H9 (cell line): ENCODE data around the gene THBS2. TPM values are rescaled to one million over a fixed set of nuclear protein-coding genes. Genes with fewer than 3 reads are reported as not detected.

Experiments used
- DNase-seq: peaks from one replicate; pipeline ENCODE4 v3.0.0-alpha.2; 2017
- H2AFZ ChIP-seq: one replicate; pipeline ENCODE4 v1.6.1; 2013; ENCODE audit warnings: mild to moderate bottlenecking, low read length, control low read depth, moderate library complexity
- H2AK5ac ChIP-seq: 2 replicates; pipeline ENCODE4 v1.6.1; 2013; ENCODE audit warnings: low read length, control low read depth, mixed read lengths; ENCODE audit not compliant: insufficient read length
- H2BK120ac ChIP-seq: one replicate; pipeline ENCODE4 v1.6.1; 2013; ENCODE audit warnings: low read depth, mild to moderate bottlenecking, low read length, control low read depth, inconsistent platforms; ENCODE audit not compliant: poor library complexity, severe bottlenecking
- H2BK12ac ChIP-seq: 2 replicates; pipeline ENCODE4 v1.6.1; 2013; ENCODE audit warnings: low read length, control low read depth, mixed read lengths, low read depth; ENCODE audit not compliant: insufficient read length
- H2BK15ac ChIP-seq: 2 replicates; pipeline ENCODE4 v1.6.1; 2013; ENCODE audit warnings: low read depth, low read length, control low read depth
- H2BK20ac ChIP-seq: one replicate; pipeline ENCODE4 v1.6.1; 2013; ENCODE audit warnings: low read depth, mild to moderate bottlenecking, low read length, control low read depth, inconsistent platforms; ENCODE audit not compliant: poor library complexity, severe bottlenecking
- H2BK5ac ChIP-seq: 2 replicates; pipeline ENCODE4 v1.6.1; 2013; ENCODE audit warnings: low read length, control low read depth, mixed read lengths; ENCODE audit not compliant: insufficient read length
- H3K14ac ChIP-seq: 2 replicates; pipeline ENCODE4 v1.6.1; 2013; ENCODE audit warnings: low read length, control low read depth; ENCODE audit not compliant: insufficient read depth
- H3K18ac ChIP-seq: 2 replicates; pipeline ENCODE4 v1.6.1; 2013; ENCODE audit warnings: low read depth, mild to moderate bottlenecking, mixed read lengths, low read length, control low read depth; ENCODE audit not compliant: insufficient read length
- H3K23ac ChIP-seq: 2 replicates; pipeline ENCODE4 v1.6.1; 2013; ENCODE audit warnings: low read length, control low read depth, mixed read lengths, low read depth; ENCODE audit not compliant: insufficient read length
- H3K23me2 ChIP-seq: 2 replicates; pipeline ENCODE4 v1.6.1; 2013; ENCODE audit warnings: low read depth, mild to moderate bottlenecking, mixed read lengths, low read length, control low read depth; ENCODE audit not compliant: insufficient read length, poor library complexity, severe bottlenecking
- H3K27ac ChIP-seq: 2 replicates; pipeline ENCODE4 v1.5.1; 2013; ENCODE audit warnings: low read length, control low read depth, mixed read lengths, low read depth; ENCODE audit not compliant: insufficient read length
- H3K27me3 ChIP-seq: 2 replicates; pipeline ENCODE4 v1.6.1; 2013; ENCODE audit warnings: low read length, control low read depth, inconsistent platforms; ENCODE audit not compliant: insufficient read depth
- H3K4ac ChIP-seq: 2 replicates; pipeline ENCODE4 v1.6.1; 2013; ENCODE audit warnings: low read depth, mild to moderate bottlenecking, control low read depth, inconsistent platforms, low read length, moderate library complexity
- H3K4me1 ChIP-seq: 2 replicates; pipeline ENCODE4 v1.6.1; 2013; ENCODE audit warnings: low read length, control low read depth, inconsistent platforms; ENCODE audit not compliant: insufficient read depth
- H3K4me2 ChIP-seq: 2 replicates; pipeline ENCODE4 v1.6.1; 2013; ENCODE audit warnings: low read length, control low read depth, mixed read lengths; ENCODE audit not compliant: insufficient read length, insufficient read depth
- H3K56ac ChIP-seq: 2 replicates; pipeline ENCODE4 v1.6.1; 2013; ENCODE audit warnings: low read depth, mild to moderate bottlenecking, mixed read lengths, low read length, control low read depth; ENCODE audit not compliant: insufficient read length
- H3K79me1 ChIP-seq: 2 replicates; pipeline ENCODE4 v1.6.1; 2013; ENCODE audit warnings: low read depth, mild to moderate bottlenecking, moderate library complexity, low read length, control low read depth, inconsistent platforms; ENCODE audit not compliant: insufficient read depth, poor library complexity, severe bottlenecking
- H3K79me2 ChIP-seq: 2 replicates; pipeline ENCODE4 v1.6.1; 2013; ENCODE audit warnings: low read length, control low read depth, inconsistent platforms; ENCODE audit not compliant: insufficient read depth
- H3K9ac ChIP-seq: 2 replicates; pipeline ENCODE4 v1.6.1; 2013; ENCODE audit warnings: low read length, control low read depth, mixed read lengths; ENCODE audit not compliant: insufficient read length; ENCODE audit errors: extremely low read depth
- H3K9me3 ChIP-seq: one replicate; pipeline ENCODE4 v1.6.1; 2013; ENCODE audit warnings: low read depth, low read length, inconsistent platforms; ENCODE audit not compliant: control insufficient read depth
- H3T11ph ChIP-seq: one replicate; pipeline ENCODE4 v1.6.1; 2013; ENCODE audit warnings: mild to moderate bottlenecking, low read length, control low read depth, inconsistent platforms
- H4K20me1 ChIP-seq: one replicate; pipeline ENCODE4 v1.6.1; 2013; ENCODE audit not compliant: control insufficient read depth, insufficient read length, insufficient read depth
- H4K5ac ChIP-seq: 2 replicates; pipeline ENCODE4 v1.6.1; 2013; ENCODE audit warnings: low read depth, mild to moderate bottlenecking, mixed read lengths, low read length, control low read depth; ENCODE audit not compliant: insufficient read length
- H4K8ac ChIP-seq: replicated peaks from 2 replicates; pipeline ENCODE4 v1.6.1; 2013; ENCODE audit warnings: low read length, control low read depth, mixed read lengths, low read depth; ENCODE audit not compliant: insufficient read length
- H4K91ac ChIP-seq: 2 replicates; pipeline ENCODE4 v1.6.1; 2013; ENCODE audit warnings: low read depth, mild to moderate bottlenecking, moderate library complexity, mixed read lengths, low read length, control low read depth; ENCODE audit not compliant: insufficient read length
- H3K27ac Mint-ChIP-seq, 3 experiments: 2 replicates in 2 of 3; 3 replicates in 1 of 3; pipeline ENCODE4 v1.8.0; 2020 to 2021; ENCODE audit warnings: mixed read lengths in 3 of 3, mild to moderate bottlenecking in 1 of 3, moderate library complexity in 1 of 3
- H3K27me3 Mint-ChIP-seq: 2 replicates; pipeline ENCODE4 v1.8.0; 2021; ENCODE audit warnings: low read depth, mild to moderate bottlenecking, moderate library complexity, mixed read lengths
- H3K36me3 Mint-ChIP-seq, 3 experiments: 2 replicates in 2 of 3; 3 replicates in 1 of 3; pipeline ENCODE4 v1.8.0; 2020 to 2021; ENCODE audit warnings: low read depth in 3 of 3, mixed read lengths in 3 of 3; ENCODE audit not compliant: insufficient read depth in 1 of 3
- H3K4me1 Mint-ChIP-seq, 2 experiments: 2 replicates each; pipeline ENCODE4 v1.8.0; 2020; ENCODE audit warnings: mixed read lengths in 2 of 2
- H3K4me3 Mint-ChIP-seq, 2 experiments: 2 replicates in 1 of 2; 3 replicates in 1 of 2; pipeline ENCODE4 v1.8.0; 2020 to 2021; ENCODE audit warnings: mild to moderate bottlenecking in 2 of 2, mixed read lengths in 2 of 2, moderate library complexity in 1 of 2
- H3K9me3 Mint-ChIP-seq, 2 experiments: 2 replicates in 1 of 2; 3 replicates in 1 of 2; pipeline ENCODE4 v1.8.0; 2020; ENCODE audit warnings: mild to moderate bottlenecking in 2 of 2, mixed read lengths in 2 of 2, moderate library complexity in 1 of 2
- CTCF ChIP-seq: fragments of 200-600 bp; sonication (generic); conservative IDR thresholded peaks from 3 replicates; pipeline ENCODE4 v1.8.0; 2021; ENCODE audit warnings: antibody characterized with exemption, mild to moderate bottlenecking
- WGBS: extraction: QIAGEN DNeasy Blood & Tissue Kit; methylation state at CpG from one replicate; pipeline ENCODE4 v1.1.7; 2013; ENCODE audit warnings: missing lambda C conversion rate, low lambda C conversion rate, mixed read lengths; ENCODE audit not compliant: insufficient read length; ENCODE audit errors: extremely low coverage; 5-methylcytosine and 5-hydroxymethylcytosine counted together
- total RNA-seq: library from RNA; stranded (reverse); gene quantifications from 2 replicates; pipeline ENCODE4 v1.2.1, GENCODE V29; 2021

Gene THBS2
- total RNA-seq, 1 experiment from 2014 or later = 14.7 TPM

DNA sequence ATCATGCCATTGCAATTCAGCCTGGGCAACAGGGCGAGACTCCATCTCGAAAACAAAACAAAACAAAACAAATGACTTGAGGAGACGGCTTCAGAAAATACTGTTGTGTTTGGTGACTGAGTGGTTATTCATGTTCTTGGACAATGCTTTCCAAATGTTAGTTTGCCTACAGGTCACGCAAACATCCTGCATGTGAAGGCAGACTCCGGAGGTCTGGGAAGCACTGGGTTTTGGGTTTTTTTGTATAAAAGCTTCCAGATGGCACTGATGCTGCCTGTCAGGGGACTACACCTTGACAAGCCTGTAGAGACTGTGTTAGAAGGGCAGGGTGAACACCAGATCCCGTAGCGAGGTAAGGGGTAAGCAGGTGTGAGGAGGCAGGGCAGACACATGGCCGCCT is 81.7 kb downstream of the THBS2 start:
- Mint-ChIP-seq H3K4me1 (peaks cover 6 to 10% of the 10 kb centered on the region in 2 experiments), H3K27me3 (peaks cover 4% of the 10 kb centered on the region), H3K4me3 (no peak overlapping the region), H3K36me3 (no peaks in the 10 kb centered on the region), H3K9me3 (no peaks in the 10 kb centered on the region; a peak in 1 of 5 replicates), H3K27ac (no peak overlapping the region; a peak in 1 of 7 replicates)
- H2BK120ac ChIP-seq = no peak overlapping the region
- H2AK5ac ChIP-seq = no peak overlapping the region
- DNase-seq = no peak
- H3K27me3 ChIP-seq = no peaks in the 10 kb centered on the region
- H4K20me1 ChIP-seq = peaks cover 2% of the 10 kb centered on the region
- WGBS = no CpG with 5 or more reads among the region's 8 CpGs
- H2BK20ac ChIP-seq = no peak overlapping the region
- no peak overlapping the region for H3K4ac ChIP-seq
- no peak overlapping the region for H2BK15ac ChIP-seq
- no peak overlapping the region for H4K8ac ChIP-seq
- H3K27ac ChIP-seq = no peak overlapping the region
- H2AFZ ChIP-seq = no peak overlapping the region
- no peak overlapping the region for H3K4me2 ChIP-seq
- no peak overlapping the region for H3T11ph ChIP-seq
- no peak overlapping the region for H2BK12ac ChIP-seq
- no peak overlapping the region for H3K14ac ChIP-seq
- no peaks in the 10 kb centered on the region for H3K79me2 ChIP-seq
- H3K23ac ChIP-seq = no peak overlapping the region
- H3K18ac ChIP-seq = no peak overlapping the region
- no peaks in the 10 kb centered on the region for H3K4me1 ChIP-seq
- H3K9ac ChIP-seq = no peak overlapping the region
- no peak overlapping the region for H2BK5ac ChIP-seq
- H4K5ac ChIP-seq = no peak overlapping the region
- H3K9me3 ChIP-seq = no peaks in the 10 kb centered on the region
- H4K91ac ChIP-seq = no peak overlapping the region
- peaks cover 3% of the 10 kb centered on the region for H3K23me2 ChIP-seq
- no peak for TF ChIP-seq CTCF
- no peaks in the 10 kb centered on the region for H3K79me1 ChIP-seq
- no peak overlapping the region for H3K56ac ChIP-seq
